ENCODE measurements around the gene NAA80.

DNA sequence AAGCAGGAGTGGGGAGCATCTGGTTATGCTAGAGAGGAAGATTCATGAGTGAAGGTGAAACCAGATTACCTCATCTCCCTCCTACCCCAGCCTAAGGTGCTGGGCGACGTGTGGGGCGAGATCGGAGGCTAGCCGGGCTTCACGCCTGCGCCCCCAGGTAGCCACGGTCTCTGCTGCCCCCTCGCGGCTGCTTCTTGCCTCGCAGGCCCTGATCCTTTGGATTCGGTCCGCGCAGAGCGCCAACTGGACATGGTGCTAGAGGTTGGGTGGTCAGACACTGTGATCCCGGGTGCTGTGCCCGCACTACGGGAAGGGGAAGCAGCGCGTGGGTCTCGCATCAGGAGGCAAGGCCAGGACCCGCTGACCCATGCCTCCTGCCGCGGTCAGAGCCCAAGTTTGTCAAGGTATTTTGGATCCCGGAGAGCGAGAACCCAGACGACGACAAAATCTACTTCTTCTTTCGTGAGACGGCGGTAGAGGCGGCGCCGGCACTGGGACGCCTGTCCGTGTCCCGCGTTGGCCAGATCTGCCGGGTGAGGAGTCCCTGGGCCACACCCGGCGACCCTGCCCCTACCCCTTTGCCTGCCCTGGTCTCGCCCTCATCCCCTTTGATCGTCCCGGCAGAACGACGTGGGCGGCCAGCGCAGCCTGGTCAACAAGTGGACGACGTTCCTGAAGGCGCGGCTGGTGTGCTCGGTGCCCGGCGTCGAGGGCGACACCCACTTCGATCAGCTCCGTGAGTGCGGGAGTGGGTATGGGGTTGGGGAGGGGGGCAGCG, 26.1 kb downstream of the NAA80 start:
- TF ChIP-seq EZH2 (IDR thresholded peaks at IDR 0.05) (no peak), POLR2AphosphoS5 (IDR thresholded peaks at IDR 0.05; ENCODE audit: borderline replicate concordance, low read depth, low read length) (no peak), FOXP2 (optimal IDR thresholded peaks at IDR 0.05; ENCODE audit: control extremely low read depth, extremely low read length, insufficient read depth) (no peak)

Measured in SK-N-MC (cell line).